AG10803 (cell line): ENCODE measurements around the gene CSPG4.
"Not testable (repeated sequence)": the region's sequence is repeated elsewhere in the genome, so short reads cannot be mapped to it uniquely, and the experiment has no call there.

ENCODE experiments used
- DNase-seq: peaks from one replicate; pipeline ENCODE4 v3.0.0; 2010; ENCODE audit warnings: low read depth
- H3K4me3 ChIP-seq: 2 replicates; pipeline ENCODE4 v1.5.1; 2011; ENCODE audit warnings: mild to moderate bottlenecking, low read length, control low read depth
- CTCF ChIP-seq: conservative IDR thresholded peaks from 2 replicates; pipeline ENCODE4 v1.5.1; 2011; ENCODE audit warnings: mild to moderate bottlenecking, low read length, control low read depth, inconsistent platforms

The CSPG4 gene

GRCh38 chr15:75714195-75714594 lies 1.5 kb upstream of the CSPG4 start:
- TF ChIP-seq CTCF: no peak

DNA sequence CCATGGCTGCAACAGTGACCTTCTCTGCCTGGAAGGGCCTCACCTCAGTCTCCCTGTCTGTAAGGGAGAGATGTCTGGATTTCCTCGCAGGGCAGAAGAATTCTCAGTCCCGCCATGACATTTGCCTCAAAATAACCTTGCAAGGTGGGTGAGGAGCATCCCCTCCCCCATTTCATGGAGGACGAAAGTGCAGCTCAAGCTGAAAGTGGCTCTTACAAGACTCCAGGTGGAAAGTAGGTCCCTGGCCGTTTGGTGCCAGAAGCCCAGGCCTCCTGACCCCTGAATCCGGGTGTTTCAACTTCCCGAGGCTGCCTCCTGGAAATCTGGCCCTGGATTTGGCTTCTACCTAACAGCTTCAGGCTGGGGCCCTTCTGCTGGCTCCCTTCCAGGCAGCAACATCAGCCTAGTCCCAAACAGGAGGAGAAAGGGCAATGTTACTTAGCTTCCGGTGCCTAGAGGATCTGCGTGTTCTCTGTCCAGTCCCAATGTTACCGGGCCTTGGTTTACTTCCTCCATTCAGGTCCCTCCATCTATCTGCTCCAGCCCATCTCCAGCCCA lies 769 bp upstream of the CSPG4 start:
- peak; percentile 25 for DNase-seq
- TF ChIP-seq CTCF: no peak
- H3K4me3 ChIP-seq: no peak overlapping the region

More at GRCh38 chr15:75714195-75714594, 1.5 kb upstream of the CSPG4 start:
- no peak for DNase-seq
- no peak overlapping the region for H3K4me3 ChIP-seq

GRCh38 chr15:75711495-75711894 lies 1.2 kb downstream of the CSPG4 start:
- peak overlapping the region; percentile 30; the same call in 1 of the 2 replicates for H3K4me3 ChIP-seq
- peak; percentile 49 for DNase-seq

DNA sequence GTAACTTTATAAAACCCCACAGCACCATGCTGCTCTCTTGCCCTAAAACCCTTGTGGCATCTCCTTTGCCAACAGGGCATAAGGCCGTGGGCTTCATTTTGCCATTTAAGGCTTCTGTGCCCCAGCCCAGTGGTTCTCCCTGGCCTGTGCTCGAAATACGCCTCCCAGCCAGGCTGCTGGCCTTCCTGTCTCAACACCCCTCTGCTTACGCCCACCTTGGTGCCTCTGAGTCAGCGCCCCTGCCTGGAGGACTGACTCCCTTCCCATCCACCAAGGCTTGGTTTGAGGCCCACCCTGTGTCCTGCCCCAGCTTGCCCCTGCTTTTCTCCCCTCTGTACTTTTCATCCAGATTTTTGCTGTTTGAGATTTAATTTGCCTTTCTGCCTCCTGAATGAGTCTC lies 1.8 kb downstream of the CSPG4 start:
- not testable (repeated sequence) for DNase-seq

GRCh38 chr15:75709458-75709857 lies 3.2 kb downstream of the CSPG4 start:
- H3K4me3 ChIP-seq: not testable (repeated sequence)
- peak; percentile 34 for DNase-seq

More for the DNA sequence above, 1.8 kb downstream of the CSPG4 start:
- not testable (repeated sequence) for H3K4me3 ChIP-seq

DNA sequence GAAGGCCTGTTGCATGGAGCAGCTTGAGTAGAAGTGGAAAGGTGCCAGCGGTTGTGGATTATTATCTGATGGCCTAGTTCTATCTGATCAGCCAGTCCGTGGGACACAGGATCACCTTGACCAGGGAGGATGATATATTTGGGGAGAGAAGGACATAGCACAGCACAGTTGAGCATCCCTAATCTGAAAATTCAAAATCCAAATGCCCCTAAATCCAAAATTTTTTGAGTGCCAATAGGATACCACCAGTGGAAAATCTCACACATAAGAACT lies 6.0 kb downstream of the CSPG4 start:
- H3K4me3 ChIP-seq: no peak overlapping the region
- TF ChIP-seq CTCF: no peak
- no peak for DNase-seq

GRCh38 chr15:75705854-75706681 lies 6.6 kb downstream of the CSPG4 start:
- no peak overlapping the region for H3K4me3 ChIP-seq
- DNase-seq: no peak
- TF ChIP-seq CTCF: no peak

GRCh38 chr15:75705375-75705774 lies 7.3 kb downstream of the CSPG4 start:
- H3K4me3 ChIP-seq, DNase-seq: not testable (repeated sequence)

DNA sequence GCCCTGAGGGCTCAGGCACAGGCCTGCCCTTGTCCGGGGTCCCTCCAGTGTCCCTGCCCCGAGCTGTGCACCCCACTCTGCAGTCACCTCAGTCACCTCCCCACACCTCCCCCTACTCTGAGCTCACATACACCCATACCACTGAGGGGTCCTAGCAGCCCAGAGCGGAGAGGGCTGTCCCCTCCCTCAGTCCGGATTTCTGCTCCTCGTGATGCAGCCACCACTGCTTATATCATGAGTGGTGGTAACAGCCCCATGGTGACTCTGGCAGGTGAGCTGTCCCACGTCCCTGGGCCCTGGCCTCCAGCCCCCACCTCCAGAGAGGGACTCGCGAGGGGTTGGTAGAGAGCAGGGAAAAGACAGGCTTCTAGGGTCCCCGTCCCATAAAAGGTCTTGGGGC lies 8.0 kb downstream of the CSPG4 start:
- H3K4me3 ChIP-seq: no peak overlapping the region
- DNase-seq: no peak
- no peak for TF ChIP-seq CTCF
